Measurements from ENCODE around the gene VEGFC.

The VEGFC gene

GRCh38 chr4:176635372-176636261 lies 157.1 kb downstream of the VEGFC start:
- Histone ChIP-seq H3K9me3 (ENCODE audit: severe bottlenecking) (no peaks in the 10 kb centered on the region), H3K27me3 (ENCODE audit: insufficient read depth, poor library complexity, severe bottlenecking) (no peaks in the 10 kb centered on the region), H3K36me3 (ENCODE audit: low read depth) (no peaks in the 10 kb centered on the region), H3K4me1 (ENCODE audit: insufficient read depth, poor library complexity, severe bottlenecking) (peaks cover 32% of the 10 kb centered on the region), H3K27ac (ENCODE audit: poor library complexity, severe bottlenecking) (peak overlapping the region; percentile 63), H3K4me3 (ENCODE audit: severe bottlenecking) (no peak overlapping the region)
- DNase-seq (ENCODE audit: low spot score) (peak; percentile 79), ATAC-seq (ENCODE audit: low read depth) (peak; percentile 83)
- peak; percentile 26 for TF ChIP-seq CTCF (IDR thresholded peaks at IDR 0.05; ENCODE audit: poor library complexity, severe bottlenecking)

Measured in RWPE2 (cell line).